Activated CD4-positive, CD25-positive, alpha-beta regulatory T cell (primary cell): ENCODE data around the gene ERFE.
A peak's percentile ranks its signal among the peaks of the same experiment; 100 is the strongest.
"Not testable (repeated sequence)": the region's sequence is repeated elsewhere in the genome, so short reads cannot be mapped to it uniquely, and the experiment has no call there.

Experiments used
- DNase-seq, 4 experiments: peaks; one replicate each; lab custom pipeline; 2025; lab: John Stamatoyannopoulos, UW

The ERFE gene

DNA sequence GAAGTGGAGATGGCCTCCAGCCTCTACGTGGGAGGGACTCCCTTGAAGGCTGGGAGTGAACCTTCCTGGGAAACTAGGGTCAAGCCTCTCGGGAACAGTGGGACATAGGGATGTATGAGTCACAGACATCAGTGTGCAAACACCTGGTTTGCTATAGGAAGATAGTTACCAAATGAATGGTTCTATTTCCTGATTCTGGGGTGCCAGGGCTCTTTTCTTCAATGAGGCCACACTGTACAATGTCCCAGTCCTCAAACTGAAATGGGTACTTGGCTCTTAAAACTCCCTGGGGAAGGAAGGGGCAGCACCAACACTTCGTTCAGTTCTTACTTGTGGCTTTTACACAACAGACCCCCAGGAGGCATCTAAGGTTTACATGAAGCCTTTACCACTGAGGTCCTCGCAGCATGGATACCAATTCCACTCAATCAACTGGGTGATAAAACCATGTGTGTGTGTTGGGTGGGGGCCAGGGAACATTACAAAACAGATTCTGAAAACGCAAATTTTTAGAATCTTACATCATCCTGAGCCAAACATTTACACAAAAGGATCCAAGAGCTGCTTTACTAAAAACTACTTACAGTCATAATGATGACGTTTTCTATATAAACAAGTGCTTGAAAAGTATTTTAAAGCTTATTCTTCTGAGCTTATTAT is 10.4 kb downstream of the ERFE start:
- DNase-seq, result no peak

DNA sequence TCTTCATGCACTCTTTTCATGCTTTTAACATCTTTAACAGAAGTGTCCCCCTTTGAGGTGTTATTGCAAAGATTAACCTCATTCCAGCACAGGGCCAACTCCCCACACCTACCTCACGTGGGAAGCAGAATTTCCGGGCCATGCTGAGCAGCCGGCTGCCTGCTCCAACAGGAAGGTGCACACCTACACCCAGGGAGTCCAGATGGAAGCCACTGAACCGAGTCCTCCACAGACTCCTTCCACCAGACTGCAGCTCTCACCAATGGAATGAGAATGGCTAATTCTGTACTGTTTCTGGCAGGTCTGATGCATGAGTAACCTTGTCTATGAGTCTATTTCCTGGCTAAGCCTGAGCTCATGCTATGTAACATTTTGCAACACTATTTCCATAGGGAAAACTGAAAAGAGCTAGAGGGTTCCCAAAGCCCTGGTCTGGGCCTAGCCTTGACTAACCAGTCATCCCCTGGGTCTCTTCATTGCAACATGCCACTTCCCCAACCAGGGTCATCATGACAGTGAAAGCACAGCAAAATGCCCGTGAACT is 11.0 kb downstream of the ERFE start:
- DNase-seq, result no peak

DNA sequence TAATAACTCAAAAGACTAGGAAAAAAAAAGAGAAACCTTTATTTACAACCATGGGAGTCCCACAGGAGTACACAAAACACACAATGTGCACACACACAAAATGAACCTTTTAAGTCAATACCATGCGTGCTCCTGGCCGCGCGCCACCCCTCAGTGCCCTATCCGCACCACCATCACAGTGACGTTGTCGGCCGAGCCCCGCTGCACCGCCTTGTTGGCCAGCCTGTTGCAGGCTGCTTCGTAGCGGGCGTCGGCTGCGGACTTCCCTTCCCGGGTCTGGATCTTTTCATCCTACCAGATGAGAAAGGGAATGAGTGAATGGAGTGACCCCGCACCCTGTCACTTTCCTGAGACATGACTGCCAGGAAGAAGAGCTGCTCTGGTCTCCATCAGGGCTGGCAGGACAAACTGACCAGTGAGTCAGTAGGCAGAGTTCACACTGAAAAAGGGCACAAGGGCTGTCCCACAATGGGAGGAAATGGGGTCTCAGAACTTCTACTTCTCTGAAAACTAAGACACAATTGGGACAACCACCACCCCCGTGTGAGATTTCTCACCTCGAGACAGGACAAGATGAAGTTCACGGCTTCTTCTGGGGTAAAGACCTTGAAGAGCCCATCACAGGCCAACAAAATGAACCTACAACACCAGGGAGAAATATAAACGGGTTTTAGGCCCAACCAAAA is 11.8 kb downstream of the ERFE start:
- DNase-seq, result no peak

DNA sequence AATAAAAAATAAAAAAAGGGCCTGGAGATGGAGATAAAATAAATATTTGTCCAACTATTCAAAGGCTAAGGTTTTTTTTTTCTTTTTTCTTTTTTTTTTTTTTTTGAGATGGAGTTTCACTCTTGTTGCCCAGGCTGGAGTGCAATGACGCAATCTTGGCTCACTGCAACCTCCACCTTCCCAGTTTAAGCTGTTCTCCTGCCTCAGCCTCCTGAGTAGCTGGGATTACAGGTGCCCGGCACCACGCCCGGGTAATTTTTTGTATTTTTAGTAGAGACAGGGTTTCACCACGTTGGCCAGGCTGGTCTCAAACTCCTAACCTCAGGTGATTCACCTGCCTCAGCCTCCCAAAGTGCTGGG is 12.3 kb downstream of the ERFE start:
- DNase-seq, result not testable (repeated sequence)

DNA sequence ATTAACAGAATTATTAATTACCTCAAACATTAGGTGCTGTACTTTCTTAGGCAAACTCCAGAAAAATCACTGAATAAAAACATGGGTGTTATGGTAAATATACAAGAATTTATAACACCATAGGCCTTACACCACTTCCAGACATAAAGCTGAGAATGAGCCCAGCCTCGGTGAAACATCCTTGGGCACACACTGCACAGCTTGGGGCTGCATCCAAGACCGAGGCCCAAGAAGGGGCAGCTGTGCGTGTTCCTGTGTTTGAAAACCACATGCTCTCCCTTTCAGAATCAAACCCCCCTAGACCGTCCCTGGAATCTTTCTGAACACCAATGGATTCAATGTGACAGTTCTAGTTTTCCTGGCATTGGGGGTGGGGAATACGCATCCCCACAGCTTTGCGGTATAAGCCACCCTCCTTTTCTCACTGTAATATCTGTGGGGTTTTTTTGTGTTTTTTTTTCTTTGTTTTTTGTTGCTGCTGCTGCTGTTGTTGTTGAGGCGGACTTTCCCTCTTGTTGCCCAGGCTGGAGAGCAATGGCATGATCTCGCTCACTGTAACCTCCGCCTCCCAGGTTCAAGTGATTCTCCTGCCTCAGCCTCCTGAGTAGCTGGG is 12.9 kb downstream of the ERFE start:
- DNase-seq, result no peak

DNA sequence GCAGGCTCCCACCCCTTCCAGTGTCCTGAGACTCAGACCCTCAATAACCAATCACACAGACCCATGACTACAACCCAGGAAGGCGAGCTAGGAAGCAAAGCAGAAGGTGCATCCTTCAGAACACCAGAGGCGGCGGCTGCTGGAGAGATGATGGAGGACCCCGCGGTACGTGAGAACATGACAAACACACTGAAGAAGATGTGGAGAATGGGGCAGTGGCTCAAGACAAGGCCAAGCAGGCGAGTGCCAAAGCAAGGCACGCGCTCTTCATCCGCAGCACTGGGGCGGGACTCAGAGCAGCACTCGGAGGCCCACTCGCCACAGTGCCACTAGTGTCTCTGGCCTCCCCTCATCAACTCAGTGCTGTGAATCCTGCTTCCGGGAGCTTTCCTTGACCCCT is 13.7 kb downstream of the ERFE start:
- DNase-seq, result no peak

DNA sequence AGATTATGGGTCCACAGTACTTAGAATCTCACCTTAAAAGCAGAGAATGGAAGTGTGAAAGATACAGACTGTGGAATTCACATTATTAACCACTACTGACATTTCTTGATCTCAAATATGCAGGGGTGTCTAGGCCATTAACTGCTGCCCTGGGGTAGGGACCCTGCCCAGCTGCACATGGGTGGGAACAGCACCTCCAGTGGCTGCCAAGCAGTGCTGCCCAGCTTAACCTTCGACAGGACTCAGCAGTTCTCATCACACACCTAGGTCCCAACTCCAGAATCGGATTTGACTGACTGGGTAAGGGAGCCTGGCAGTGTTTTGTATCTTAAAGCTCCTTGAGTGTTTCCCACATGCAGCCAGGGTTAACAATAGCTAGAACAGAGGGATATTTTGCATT is 14.9 kb downstream of the ERFE start:
- no peak for DNase-seq

DNA sequence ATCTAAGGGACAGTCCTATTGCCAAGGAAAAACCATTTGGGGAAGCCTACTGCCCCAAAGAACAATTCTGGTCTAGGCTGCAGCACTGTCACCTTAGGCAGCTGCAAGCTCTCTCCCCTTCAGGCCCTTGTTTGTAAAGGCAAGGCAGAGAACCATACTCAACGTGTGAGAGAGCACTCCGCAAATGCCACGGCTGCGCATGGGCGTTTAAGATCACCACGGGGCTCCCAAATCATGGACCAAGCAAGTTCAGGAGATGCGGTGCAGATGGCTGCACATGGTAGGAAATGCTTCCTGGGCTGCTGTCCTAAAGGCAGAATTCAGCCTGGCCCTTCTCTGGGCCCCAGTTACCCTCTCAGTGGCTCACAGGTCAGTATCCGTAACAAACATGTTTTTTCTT is 15.5 kb downstream of the ERFE start:
- DNase-seq, result no peak

DNA sequence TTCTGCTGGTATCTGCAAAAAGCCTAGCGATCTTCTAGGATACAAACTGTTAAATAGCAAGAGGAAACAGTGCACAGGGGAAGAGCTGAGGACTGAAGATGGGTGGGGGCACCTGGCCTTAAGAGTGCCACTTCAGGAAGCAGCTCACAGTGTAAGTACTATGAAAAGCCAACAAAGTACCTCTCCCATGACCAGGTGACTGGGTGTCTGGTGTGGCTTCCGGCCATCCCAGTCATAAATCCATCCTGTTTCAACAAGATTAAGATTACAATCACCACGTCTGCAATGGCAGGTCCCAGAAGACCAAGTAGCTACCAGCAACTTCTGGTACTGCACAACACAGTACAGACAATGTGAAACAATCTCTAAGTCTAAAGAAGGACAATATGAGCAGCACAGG is 15.9 kb downstream of the ERFE start:
- DNase-seq, result no peak

DNA sequence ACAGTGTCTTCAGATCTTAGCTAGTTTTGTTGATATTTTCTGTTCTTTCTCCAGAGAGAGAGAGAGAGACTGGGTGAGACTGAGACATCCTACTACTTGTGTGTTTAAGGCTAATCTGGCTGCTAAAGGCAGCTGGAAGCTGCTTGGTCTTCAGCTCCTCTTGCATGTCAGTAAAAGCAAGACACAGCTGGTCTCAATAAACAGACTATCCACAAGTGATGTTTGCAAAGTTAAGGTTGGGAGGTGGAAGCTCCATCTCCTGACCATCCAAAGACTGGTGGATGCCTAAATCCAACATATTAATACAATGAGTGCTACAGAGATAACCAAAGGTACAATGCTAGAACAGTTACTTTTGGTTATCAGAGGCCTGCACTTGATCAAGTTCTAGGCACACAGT is 17.8 kb downstream of the ERFE start:
- no peak for DNase-seq

DNA sequence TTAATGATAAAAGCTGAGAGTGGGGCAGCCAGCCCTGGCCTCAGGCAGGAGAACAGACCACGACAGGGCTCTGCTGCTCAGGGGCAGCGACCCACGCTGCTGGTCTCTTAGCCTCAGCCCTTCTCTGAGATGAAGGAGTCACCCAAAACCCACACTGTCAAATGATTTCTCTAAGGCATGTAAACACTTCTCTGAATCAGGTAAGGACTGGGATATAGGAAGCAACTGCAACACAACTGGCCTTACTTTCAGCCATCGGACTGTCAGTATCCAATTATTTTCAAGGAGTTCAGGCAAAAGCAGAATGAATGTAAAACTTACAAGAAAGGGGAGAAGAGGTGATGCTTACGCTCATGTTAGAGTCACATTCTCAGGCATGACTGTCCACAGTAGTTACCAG is 21.8 kb downstream of the ERFE start:
- no peak for DNase-seq

DNA sequence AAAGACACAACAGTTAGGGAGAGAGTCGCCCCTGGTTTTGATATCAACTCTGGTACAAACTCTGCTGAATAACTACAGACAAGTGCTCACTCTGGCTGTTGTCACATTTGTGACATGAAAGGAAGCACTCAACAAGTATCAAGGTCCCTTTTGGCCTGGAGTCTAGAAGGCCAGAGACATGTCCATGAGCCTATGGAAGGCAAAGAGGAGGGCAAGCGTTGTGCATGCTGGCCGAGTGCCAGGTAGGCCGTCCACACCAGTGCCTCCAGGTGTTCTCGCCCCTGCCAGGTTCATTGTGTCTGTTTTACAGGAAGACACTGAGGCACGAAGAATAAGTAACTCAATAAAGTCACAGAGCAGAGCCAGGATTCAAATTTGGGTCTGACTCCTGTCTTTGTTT is 23.6 kb downstream of the ERFE start:
- DNase-seq, result no peak

DNA sequence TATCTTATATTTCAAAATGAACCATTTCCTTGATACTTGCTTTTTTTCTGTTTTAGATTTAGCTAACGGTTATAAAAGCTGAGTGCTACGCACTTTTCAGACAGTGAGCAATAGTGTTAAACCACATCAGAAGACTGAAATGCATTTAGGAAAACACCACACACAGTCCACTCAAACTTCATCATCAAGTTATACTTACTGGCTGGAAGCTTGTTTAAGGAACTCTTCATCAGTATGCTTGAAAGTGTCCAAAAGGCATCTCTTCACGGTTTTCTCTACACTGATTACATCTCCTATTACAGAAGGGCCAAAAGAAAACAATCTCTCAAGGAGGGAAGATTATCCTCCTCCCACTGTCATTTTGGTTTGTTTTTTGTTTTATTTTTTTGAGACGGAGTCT is 25.1 kb downstream of the ERFE start:
- DNase-seq, result no peak

DNA sequence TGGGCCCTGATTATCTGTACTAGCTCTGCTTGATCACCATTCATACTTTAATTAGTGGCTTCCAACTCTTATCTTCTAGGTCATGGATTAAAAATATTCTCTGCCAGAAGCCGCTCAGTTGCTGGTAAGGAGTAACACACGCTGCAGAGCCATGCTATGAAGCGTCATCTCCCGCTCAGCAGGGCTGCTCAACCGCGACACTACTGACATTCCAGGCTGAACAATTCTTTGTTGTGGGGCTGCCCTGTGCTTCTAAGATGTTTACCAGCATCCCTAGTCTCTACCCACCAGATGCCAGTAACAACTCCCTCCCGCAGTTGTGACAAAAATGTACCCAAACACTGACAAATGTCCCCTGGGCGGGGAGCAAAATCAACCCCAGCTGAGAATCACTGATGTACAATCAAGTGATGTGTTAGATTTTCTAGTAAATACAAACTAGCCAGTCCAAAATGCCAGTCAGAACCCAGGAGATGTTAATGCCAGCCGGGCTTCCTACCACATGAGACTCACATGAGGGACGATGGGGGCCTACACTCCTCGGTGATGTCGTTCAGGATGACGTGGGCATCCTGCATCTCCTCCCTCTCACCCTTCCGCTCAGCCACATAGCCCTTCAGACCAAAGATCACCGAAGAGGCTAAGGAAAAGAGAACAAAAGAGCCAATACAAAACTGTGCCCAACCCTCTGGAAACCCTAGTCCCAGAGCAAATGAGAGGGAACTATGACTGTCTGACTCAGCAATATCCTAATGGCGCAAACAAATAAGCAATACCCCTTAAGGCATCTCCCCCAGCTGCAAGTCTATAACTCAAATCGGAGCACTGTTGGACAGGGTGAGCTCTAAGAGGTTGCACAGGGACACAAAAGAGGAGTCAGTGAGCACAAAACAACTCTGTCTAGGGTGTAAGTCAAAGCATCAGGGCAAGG is 29.1 kb downstream of the ERFE start:
- no peak for DNase-seq

DNA sequence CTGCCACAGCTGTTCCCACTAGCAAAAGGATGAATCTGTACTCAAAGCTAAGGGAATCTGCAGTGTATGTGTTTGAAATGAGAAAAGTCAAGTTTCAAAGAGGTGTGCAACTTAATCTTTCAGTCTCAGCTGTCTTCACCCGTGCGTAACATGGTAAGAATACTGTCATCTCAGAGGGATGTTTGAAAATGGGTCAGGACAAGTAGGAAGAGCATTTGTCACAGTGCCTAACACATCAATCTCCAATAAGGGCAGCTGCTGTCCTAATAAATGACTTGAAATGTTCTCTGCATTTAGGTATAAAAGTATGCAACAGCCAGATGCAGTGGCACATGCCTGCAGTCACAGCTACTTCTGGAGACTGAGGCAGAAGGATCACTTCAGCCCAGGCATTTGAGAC is 31.7 kb downstream of the ERFE start:
- DNase-seq, result no peak

DNA sequence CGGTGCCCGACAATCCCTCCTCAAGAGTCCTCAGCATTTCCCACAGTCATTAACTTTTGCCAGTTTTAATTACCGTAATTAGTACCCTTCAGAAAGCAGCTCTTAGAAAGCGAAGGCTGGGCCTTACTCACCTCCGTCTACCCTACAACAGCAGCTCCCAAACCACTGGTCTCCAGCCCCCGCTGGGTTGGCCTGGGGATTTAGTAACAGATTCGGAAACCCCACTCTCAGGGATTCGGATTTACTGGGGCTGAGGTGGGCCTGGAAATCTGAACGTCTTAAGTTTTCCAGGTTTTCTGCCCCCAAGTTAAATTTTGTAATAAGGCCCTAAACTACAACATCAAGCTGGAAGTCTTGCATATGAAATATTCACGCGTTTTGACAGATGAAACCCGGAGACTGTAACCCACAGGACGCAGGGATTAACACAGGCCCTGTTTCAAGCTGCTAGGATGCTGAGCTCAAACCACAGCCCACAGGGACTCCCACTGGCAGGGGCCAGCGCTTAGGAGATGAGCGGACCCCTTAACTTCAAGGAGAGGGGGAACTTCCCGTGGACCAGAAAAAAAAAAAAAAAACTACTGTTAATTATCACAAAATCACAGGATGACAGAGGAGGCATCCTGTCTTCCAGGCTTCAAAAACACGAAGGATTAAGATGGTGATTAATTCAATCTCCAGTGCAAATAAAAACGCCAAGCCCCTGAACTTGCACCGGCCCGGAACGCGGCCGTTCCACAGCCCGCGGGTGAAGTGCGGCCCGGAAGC is 43.7 kb downstream of the ERFE start:
- DNase-seq, result no peak

DNA sequence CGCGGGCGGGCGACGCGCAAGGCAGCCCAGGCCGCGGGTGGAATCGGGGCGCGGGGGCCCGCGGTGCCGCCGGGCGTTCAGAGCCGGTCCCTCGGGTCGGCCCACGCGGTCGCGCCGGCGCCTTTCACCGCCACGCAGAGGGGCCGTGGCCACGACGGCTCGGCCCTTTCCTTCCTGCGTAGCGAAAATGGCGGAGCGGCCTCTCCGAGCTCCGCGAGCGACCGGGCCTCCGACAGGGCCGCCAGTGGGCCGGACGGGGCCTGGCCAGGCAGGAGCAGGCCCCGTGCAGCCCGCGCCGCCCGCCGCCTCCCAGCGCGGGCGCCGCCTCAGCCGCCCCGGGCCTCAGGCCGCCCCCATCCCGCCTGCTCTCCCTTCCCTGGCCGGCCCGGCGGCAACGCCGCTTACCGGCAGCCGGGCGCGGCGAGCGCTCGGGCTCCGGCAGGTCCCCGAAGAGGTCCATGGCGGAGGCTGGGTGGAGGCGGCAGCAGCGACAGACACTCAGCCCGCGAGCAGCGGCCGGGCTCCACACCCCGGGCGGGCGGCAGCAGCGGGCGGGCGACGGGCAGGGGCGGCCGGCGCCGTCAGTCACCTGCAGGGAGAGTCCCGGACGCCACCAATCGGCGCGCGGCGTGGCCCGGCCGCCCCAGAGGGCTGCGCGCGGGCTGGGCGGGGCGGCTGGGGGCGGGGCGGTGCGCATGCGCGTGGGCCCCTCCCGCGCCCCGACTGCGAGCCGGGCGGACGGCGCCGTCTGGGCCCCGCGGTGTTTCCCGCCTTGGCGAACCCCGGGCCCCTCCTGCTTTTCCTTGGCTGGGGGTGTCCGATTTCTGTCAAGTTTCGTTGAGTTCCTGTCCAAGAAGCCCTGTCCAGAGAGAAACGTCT is 44.6 kb downstream of the ERFE start, which contains the start of gene ILKAP:
Gene ILKAP (minus strand): TSS at position 602 of the 879 bp plus-strand sequence. CDS start 142 bp downstream, at position 460.
- peak; percentile 81 to 88 (median 85) for DNase-seq

DNA sequence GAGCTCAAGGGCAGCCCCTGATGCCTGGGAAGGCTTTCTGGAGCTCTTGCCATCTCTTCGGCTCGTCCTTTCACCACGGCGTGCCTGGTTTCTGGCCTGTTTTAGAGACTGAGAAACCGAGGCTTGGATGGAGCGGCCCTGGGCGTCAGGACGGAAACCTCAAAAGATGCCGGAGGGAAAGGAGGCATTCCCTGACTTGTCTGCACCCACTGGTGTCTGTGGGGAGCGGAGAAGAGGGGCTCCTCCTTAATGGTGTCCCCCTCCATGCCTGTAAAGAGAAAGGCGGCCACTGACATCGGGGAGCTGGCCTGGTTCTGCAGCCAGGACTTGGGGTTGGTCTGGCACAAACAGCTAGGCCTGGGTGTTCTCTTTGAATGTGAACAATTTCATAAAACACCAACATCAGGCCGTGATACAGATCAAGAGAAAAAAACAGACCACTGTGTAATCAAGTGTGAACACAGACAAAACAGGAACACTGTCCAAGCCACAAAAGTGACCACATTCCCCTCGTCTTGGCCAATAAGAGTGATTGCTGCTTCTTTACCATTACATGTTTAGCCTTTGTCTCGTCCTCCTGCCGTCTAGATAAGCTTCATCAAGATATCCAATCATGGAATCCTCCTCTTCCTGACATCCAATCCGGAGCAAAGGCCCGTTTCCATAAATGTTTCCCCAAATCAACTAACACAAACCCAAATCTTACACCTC is 45.4 kb downstream of the ERFE start:
- DNase-seq, result no peak

DNA sequence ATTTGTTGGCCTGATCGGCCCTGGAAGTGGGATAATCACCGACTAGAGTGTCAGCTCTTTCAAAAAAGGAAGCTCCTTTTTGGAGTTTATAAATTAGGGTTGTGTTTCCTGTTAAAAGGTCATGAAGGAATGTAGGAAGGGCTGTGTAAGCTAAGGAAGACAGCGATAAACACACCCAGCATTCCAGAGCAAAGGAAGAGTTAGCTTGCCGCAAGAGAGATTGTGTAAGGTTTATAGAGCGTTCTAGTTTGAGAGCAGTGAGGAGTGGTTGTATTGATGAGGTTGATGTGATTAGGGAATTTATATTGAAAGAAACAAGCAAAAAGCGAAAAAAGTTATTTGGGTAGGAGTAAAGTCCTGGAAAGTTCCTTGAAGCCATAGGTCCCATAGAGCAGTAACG is 48.2 kb downstream of the ERFE start:
- DNase-seq, result no peak
